Neural progenitor cell (in vitro differentiated cells): ENCODE results near the gene KRTAP2-3. TPM values are rescaled to one million over a fixed set of nuclear protein-coding genes. Genes with fewer than 3 reads are reported as not detected.

ENCODE experiments used
- DNase-seq: peaks from one replicate; pipeline ENCODE4 v3.0.0-alpha.2; 2016; ENCODE audit warnings: low spot score
- H2AFZ ChIP-seq: fragments of 200-600 bp; sonication (generic); replicated peaks from 2 replicates; pipeline ENCODE4 v1.6.1; 2016; ENCODE audit warnings: antibody characterized with exemption
- H3F3A ChIP-seq: fragments of 200-600 bp; sonication (generic); 2 replicates; pipeline ENCODE4 v1.6.1; 2016; ENCODE audit warnings: antibody characterized with exemption, low read depth
- H3K27ac ChIP-seq: fragments of 200-600 bp; sonication (generic); 2 replicates; pipeline ENCODE4 v1.5.1; 2016; ENCODE audit warnings: mild to moderate bottlenecking
- H3K27me3 ChIP-seq: fragments of 200-600 bp; sonication (generic); 2 replicates; pipeline ENCODE4 v1.6.1; 2016; ENCODE audit warnings: mild to moderate bottlenecking, moderate library complexity
- H3K36me3 ChIP-seq: fragments of 200-600 bp; sonication (generic); 2 replicates; pipeline ENCODE4 v1.5.1; 2016
- H3K4me1 ChIP-seq: fragments of 200-600 bp; sonication (generic); 2 replicates; pipeline ENCODE4 v1.6.1; 2016; ENCODE audit warnings: mixed run types
- H3K4me2 ChIP-seq: fragments of 200-600 bp; sonication (generic); 2 replicates; pipeline ENCODE4 v1.6.1; 2016
- H3K4me3 ChIP-seq: fragments of 200-600 bp; sonication (generic); 2 replicates; pipeline ENCODE4 v1.5.1; 2016
- H3K79me2 ChIP-seq: fragments of 200-600 bp; sonication (generic); 2 replicates; pipeline ENCODE4 v1.6.1; 2016; ENCODE audit warnings: low read depth
- H3K9ac ChIP-seq: fragments of 200-600 bp; sonication (generic); 2 replicates; pipeline ENCODE4 v1.6.1; 2016
- H3K9me3 ChIP-seq: fragments of 200-600 bp; sonication (generic); 2 replicates; pipeline ENCODE4 v1.5.1; 2016; ENCODE audit warnings: low read depth
- H4K20me1 ChIP-seq: fragments of 200-600 bp; sonication (generic); 2 replicates; pipeline ENCODE4 v1.6.1; 2016; ENCODE audit warnings: low read depth
- H3K27ac Mint-ChIP-seq: 3 replicates; pipeline ENCODE4 v1.8.0; 2021; ENCODE audit warnings: mixed read lengths
- H3K27me3 Mint-ChIP-seq: 2 replicates; pipeline ENCODE4 v1.8.0; 2022; ENCODE audit warnings: low read depth, mild to moderate bottlenecking, inconsistent platforms, moderate library complexity, mixed read lengths; ENCODE audit not compliant: insufficient read depth
- H3K36me3 Mint-ChIP-seq: 3 replicates; pipeline ENCODE4 v1.8.0; 2021; ENCODE audit warnings: mixed read lengths
- H3K4me1 Mint-ChIP-seq: 3 replicates; pipeline ENCODE4 v1.8.0; 2021; ENCODE audit warnings: mixed read lengths
- H3K4me3 Mint-ChIP-seq: 3 replicates; pipeline ENCODE4 v1.8.0; 2021; ENCODE audit warnings: mild to moderate bottlenecking, moderate library complexity, mixed read lengths
- H3K9me3 Mint-ChIP-seq: 3 replicates; pipeline ENCODE4 v1.8.0; 2020; ENCODE audit warnings: mixed read lengths
- CTCF ChIP-seq: fragments of 200-600 bp; sonication (generic); IDR thresholded peaks from 2 replicates; pipeline ENCODE4 v1.5.1; 2017; ENCODE audit warnings: antibody characterized with exemption, mild to moderate bottlenecking
- EZH2 ChIP-seq: fragments of 200-600 bp; sonication (generic); IDR thresholded peaks from 2 replicates; pipeline ENCODE4 v1.6.1; 2017; ENCODE audit warnings: antibody characterized with exemption, mild to moderate bottlenecking, moderate library complexity
- EZH2phosphoT487 ChIP-seq: fragments of 200-600 bp; sonication (generic); IDR thresholded peaks from 2 replicates; pipeline ENCODE4 v1.6.1; 2017; ENCODE audit warnings: antibody characterized with exemption
- total RNA-seq: library from RNA; depleted of rRNA; stranded (reverse); fragments of >200 nt; gene quantifications from 2 replicates; pipeline ENCODE4 v1.2.3, GENCODE V29; 2015; ENCODE audit warnings: low replicate concordance

The KRTAP2-3 gene
- total RNA-seq, 1 donor from 2014 or later: not detected

GRCh38 chr17:41082626-41083025 lies 22.7 kb upstream of the KRTAP2-3 start:
- Histone ChIP-seq H3K27me3 (no peaks in the 10 kb centered on the region), H2AFZ (no peak overlapping the region), H3K79me2 (no peaks in the 10 kb centered on the region), H3K27ac (no peak overlapping the region), H4K20me1 (no peaks in the 10 kb centered on the region), H3K4me2 (no peak overlapping the region), H3K4me1 (no peaks in the 10 kb centered on the region), H3K9ac (no peak overlapping the region), H3K4me3 (no peak overlapping the region), H3F3A (no peaks in the 10 kb centered on the region), H3K9me3 (no peaks in the 10 kb centered on the region), H3K36me3 (no peaks in the 10 kb centered on the region)
- H3K27me3 Mint-ChIP-seq: no peaks in the 10 kb centered on the region
- H3K4me1 Mint-ChIP-seq: peaks cover 2% of the 10 kb centered on the region
- no peak for TF ChIP-seq EZH2phosphoT487
- no peak for TF ChIP-seq CTCF
- TF ChIP-seq EZH2: no peak
- H3K4me3 Mint-ChIP-seq: no peak overlapping the region
- no peak overlapping the region for H3K27ac Mint-ChIP-seq
- no peak for DNase-seq
- no peaks in the 10 kb centered on the region for H3K9me3 Mint-ChIP-seq
- no peaks in the 10 kb centered on the region for H3K36me3 Mint-ChIP-seq

DNA sequence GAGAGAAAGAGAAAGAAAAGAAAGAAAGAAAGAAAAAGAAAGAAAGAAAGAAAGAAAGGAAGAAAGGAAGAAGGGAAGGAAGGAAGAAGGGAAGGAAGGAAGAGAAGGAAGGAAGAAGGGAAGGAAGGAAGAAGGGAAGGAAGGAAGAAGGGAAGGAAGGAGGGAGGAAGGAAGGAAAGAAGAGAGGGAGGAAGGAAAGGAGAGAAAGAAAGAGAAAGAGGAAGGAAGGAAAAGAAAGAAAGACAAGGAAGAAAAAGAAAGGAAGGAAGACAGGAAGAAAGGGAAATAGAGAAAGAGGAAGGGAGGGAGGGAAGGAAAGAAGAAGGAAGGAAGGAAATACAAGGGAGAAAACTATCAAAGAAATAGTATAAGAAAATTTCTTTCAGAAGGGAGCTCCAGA lies 16.9 kb upstream of the KRTAP2-3 start:
- no peak overlapping the region for H3K4me3 Mint-ChIP-seq
- H3K4me3 ChIP-seq: no peak overlapping the region
- no peak overlapping the region for H3K9ac ChIP-seq
- H3F3A ChIP-seq: no peaks in the 10 kb centered on the region
- H3K36me3 Mint-ChIP-seq: no peaks in the 10 kb centered on the region
- no peak overlapping the region for H3K4me2 ChIP-seq
- no peak overlapping the region for H2AFZ ChIP-seq
- no peak for DNase-seq
- TF ChIP-seq EZH2phosphoT487 (no peak), CTCF (no peak), EZH2 (no peak)
- H3K9me3 Mint-ChIP-seq: no peaks in the 10 kb centered on the region
- H3K4me1 ChIP-seq: no peaks in the 10 kb centered on the region
- no peaks in the 10 kb centered on the region for H3K4me1 Mint-ChIP-seq
- no peaks in the 10 kb centered on the region for H3K9me3 ChIP-seq
- H3K27ac Mint-ChIP-seq: no peak overlapping the region
- H3K27me3 Mint-ChIP-seq: no peaks in the 10 kb centered on the region
- H3K79me2 ChIP-seq: no peaks in the 10 kb centered on the region
- H4K20me1 ChIP-seq: no peaks in the 10 kb centered on the region
- H3K27me3 ChIP-seq: no peaks in the 10 kb centered on the region
- no peak overlapping the region for H3K27ac ChIP-seq
- no peaks in the 10 kb centered on the region for H3K36me3 ChIP-seq

DNA sequence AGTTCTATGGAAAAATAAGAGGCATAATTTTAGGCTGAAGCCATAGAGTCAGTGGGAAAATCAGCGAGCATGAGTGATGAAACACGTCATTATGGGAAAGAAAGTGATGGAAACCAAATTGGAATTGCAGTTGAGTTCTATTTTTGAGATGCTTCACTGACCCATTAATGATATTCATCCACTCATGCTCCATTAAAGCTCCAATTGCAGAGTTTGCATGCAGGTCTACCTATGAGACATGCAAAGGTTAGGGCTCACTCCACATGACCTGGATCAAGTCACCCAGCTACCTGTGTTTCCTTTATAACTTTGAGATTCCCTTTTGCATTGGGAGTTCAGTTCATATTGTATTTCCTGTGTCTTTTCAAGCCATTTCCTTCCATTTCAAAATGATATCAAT lies 13.8 kb upstream of the KRTAP2-3 start:
- no peaks in the 10 kb centered on the region for H3K27me3 Mint-ChIP-seq
- no peak overlapping the region for H3K9ac ChIP-seq
- no peaks in the 10 kb centered on the region for H3K36me3 ChIP-seq
- no peak overlapping the region for H3K4me3 Mint-ChIP-seq
- H3K9me3 ChIP-seq: no peaks in the 10 kb centered on the region
- H3K4me3 ChIP-seq: no peak overlapping the region
- TF ChIP-seq CTCF: no peak
- TF ChIP-seq EZH2: no peak
- DNase-seq: no peak
- H3K4me2 ChIP-seq: no peak overlapping the region
- H3K4me1 ChIP-seq: no peaks in the 10 kb centered on the region
- no peaks in the 10 kb centered on the region for H3K36me3 Mint-ChIP-seq
- H3F3A ChIP-seq: no peaks in the 10 kb centered on the region
- H3K27me3 ChIP-seq: no peaks in the 10 kb centered on the region
- H3K4me1 Mint-ChIP-seq: no peaks in the 10 kb centered on the region
- no peak overlapping the region for H3K27ac Mint-ChIP-seq
- H2AFZ ChIP-seq: no peak overlapping the region
- no peaks in the 10 kb centered on the region for H3K9me3 Mint-ChIP-seq
- H3K27ac ChIP-seq: no peak overlapping the region
- H4K20me1 ChIP-seq: no peaks in the 10 kb centered on the region
- no peaks in the 10 kb centered on the region for H3K79me2 ChIP-seq
